A549 (cell line): Measurements from ENCODE around the gene STRN3.

ENCODE experiments used
- BHLHE40 ChIP-seq: IDR thresholded peaks from 2 replicates; pipeline ENCODE4 v1.6.1; 2012; ENCODE audit warnings: low read depth, low read length, inconsistent platforms
- CEBPB ChIP-seq, 2 experiments: fragments of >200 bp in 1 of 2; sonication (Bioruptor Twin) in 1 of 2; formaldehyde crosslinking in 1 of 2; IDR thresholded peaks; 2 replicates each; pipeline ENCODE4 v1.6.1; 2012 to 2016
- ELK1 ChIP-seq: fragments of 150-350 bp; IDR thresholded peaks from 2 replicates; pipeline ENCODE4 v1.6.1; 2014; ENCODE audit warnings: low read depth, mild to moderate bottlenecking, low read length
- EP300 ChIP-seq, 2 experiments: fragments of >200 bp; sonication (Bioruptor Twin); formaldehyde crosslinking; IDR thresholded peaks; 2 replicates in 1 of 2; 3 replicates in 1 of 2; pipeline ENCODE4 v1.6.1; 2016 to 2017
- GATA3 ChIP-seq: IDR thresholded peaks from 2 replicates; pipeline ENCODE4 v1.6.1; 2012; ENCODE audit warnings: borderline replicate concordance
- JUN ChIP-seq, 2 experiments: fragments of >200 bp; sonication (Bioruptor Twin); formaldehyde crosslinking; IDR thresholded peaks; 2 replicates in 1 of 2; 3 replicates in 1 of 2; pipeline ENCODE4 v1.6.1; 2016 to 2017
- KDM1A ChIP-seq: fragments of 200-600 bp; sonication (generic); IDR thresholded peaks from 2 replicates; pipeline ENCODE4 v1.6.1; 2016; ENCODE audit warnings: low read depth, mild to moderate bottlenecking
- MAFK ChIP-seq: fragments of 450-650 bp; IDR thresholded peaks from 2 replicates; pipeline ENCODE4 v1.6.1; 2014; ENCODE audit not compliant: partially characterized antibody
- POLR2A ChIP-seq: IDR thresholded peaks from 2 replicates; pipeline ENCODE4 v1.6.1; 2012; ENCODE audit warnings: mild to moderate bottlenecking, low read length
- USF2 ChIP-seq: fragments of 450-650 bp; IDR thresholded peaks from 2 replicates; pipeline ENCODE4 v1.6.1; 2014; ENCODE audit warnings: antibody characterized with exemption
- TF ChIP-seq, protein P1 (sequence below): fragments of >200 bp; sonication (Bioruptor Twin); formaldehyde crosslinking; IDR thresholded peaks from 3 replicates; pipeline ENCODE4 v1.5.1; 2016
- TF ChIP-seq, protein P2 (sequence below): fragments of >200 bp; sonication (Bioruptor Twin); formaldehyde crosslinking; IDR thresholded peaks from 3 replicates; pipeline ENCODE4 v1.6.1; 2016

DNA sequence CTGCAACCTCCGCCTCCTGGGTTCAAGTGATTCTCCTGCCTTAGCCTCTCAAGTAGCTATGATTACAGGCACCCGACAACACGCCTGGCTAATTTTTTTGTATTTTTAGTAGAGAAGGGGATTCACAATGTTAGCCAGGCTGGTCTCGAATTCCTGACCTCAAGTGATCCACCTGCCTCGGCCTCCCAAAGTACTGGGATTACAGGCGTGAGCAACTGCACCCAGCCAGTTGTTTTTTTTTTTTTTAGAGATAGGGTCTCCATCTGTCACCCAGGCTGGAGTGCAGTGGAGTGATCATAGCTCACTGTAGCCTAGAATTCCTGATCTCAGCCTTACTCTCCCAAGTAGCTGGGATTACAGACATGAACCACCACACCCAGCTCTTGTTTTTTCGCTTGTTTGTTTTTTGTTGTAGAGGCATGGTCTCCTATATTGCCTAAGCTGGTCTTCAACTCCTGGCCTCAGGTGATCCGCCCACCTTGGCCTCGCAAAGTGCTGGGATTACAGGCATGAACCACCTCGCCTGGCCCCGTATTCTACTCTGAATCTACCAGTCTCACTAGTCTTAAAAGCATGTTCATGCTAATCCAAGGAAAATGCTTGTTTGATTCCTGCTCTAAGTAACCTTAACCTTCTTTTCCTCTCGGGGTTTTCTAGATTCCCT lies 31.7 kb upstream of the STRN3 start:
- TF ChIP-seq ELK1 (no peak), USF2 (no peak), EP300 (IDR thresholded peaks at IDR 0.05) (no peak), GATA3 (no peak), BHLHE40 (no peak), MAFK (no peak), CEBPB (IDR thresholded peaks at IDR 0.05) (no peak), POLR2A (no peak), JUN (IDR thresholded peaks at IDR 0.05) (no peak), KDM1A (no peak)
- TF ChIP-seq, protein P1, sequence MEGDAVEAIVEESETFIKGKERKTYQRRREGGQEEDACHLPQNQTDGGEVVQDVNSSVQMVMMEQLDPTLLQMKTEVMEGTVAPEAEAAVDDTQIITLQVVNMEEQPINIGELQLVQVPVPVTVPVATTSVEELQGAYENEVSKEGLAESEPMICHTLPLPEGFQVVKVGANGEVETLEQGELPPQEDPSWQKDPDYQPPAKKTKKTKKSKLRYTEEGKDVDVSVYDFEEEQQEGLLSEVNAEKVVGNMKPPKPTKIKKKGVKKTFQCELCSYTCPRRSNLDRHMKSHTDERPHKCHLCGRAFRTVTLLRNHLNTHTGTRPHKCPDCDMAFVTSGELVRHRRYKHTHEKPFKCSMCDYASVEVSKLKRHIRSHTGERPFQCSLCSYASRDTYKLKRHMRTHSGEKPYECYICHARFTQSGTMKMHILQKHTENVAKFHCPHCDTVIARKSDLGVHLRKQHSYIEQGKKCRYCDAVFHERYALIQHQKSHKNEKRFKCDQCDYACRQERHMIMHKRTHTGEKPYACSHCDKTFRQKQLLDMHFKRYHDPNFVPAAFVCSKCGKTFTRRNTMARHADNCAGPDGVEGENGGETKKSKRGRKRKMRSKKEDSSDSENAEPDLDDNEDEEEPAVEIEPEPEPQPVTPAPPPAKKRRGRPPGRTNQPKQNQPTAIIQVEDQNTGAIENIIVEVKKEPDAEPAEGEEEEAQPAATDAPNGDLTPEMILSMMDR, result no peak
- TF ChIP-seq, protein P2, sequence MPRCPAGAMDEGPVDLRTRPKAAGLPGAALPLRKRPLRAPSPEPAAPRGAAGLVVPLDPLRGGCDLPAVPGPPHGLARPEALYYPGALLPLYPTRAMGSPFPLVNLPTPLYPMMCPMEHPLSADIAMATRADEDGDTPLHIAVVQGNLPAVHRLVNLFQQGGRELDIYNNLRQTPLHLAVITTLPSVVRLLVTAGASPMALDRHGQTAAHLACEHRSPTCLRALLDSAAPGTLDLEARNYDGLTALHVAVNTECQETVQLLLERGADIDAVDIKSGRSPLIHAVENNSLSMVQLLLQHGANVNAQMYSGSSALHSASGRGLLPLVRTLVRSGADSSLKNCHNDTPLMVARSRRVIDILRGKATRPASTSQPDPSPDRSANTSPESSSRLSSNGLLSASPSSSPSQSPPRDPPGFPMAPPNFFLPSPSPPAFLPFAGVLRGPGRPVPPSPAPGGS, result no peak
